Mucosa of descending colon (tissue), 3 donors: Measurements from ENCODE around the gene NRG3. TPM values are rescaled to one million over a fixed set of nuclear protein-coding genes. Genes with fewer than 3 reads are reported as not detected.

Experiments
- ATAC-seq: fragments of 200-7000 bp; cut with Tn5 transposase; one replicate; pipeline ENCODE4 v1.9.1; 2020; ENCODE audit warnings: mild to moderate bottlenecking, moderate library complexity
- DNase-seq, 3 donors: peaks; one replicate each; pipeline ENCODE4 v3.0.0-alpha.2; 2020
- H3K36me3 ChIP-seq: fragments of 200-600 bp; one replicate; pipeline ENCODE4 v1.8.0; 2021; ENCODE audit warnings: low read depth, mild to moderate bottlenecking
- H3K4me1 ChIP-seq: fragments of 200-600 bp; one replicate; pipeline ENCODE4 v1.8.0; 2021; ENCODE audit warnings: low read depth, mild to moderate bottlenecking
- H3K4me3 ChIP-seq: fragments of 200-600 bp; one replicate; pipeline ENCODE4 v1.8.0; 2021; ENCODE audit warnings: mild to moderate bottlenecking
- H3K9me3 ChIP-seq: fragments of 200-600 bp; one replicate; pipeline ENCODE4 v1.8.0; 2021; ENCODE audit warnings: mild to moderate bottlenecking
- CTCF ChIP-seq: fragments of 200-600 bp; IDR thresholded peaks from one replicate; pipeline ENCODE4 v1.8.0; 2022; ENCODE audit warnings: antibody characterized with exemption, mild to moderate bottlenecking
- intact Hi-C, 2 donors: fragments of 100-400 bp; cut with DNase I in 1 of 2; cut with micrococcal nuclease in 1 of 2; formaldehyde crosslinking; loops; one replicate each; pipeline versions ENCODE4 v1.11.0 to v1.11.1; 2022; cut with DNase I, micrococcal nuclease
- total RNA-seq, 3 donors: library from RNA; stranded (reverse); fragmentation: NEBNext Ultra II Directional in 2 of 3; extraction: Animal tissue kit (Norgen Biotek cat#: 25700) in 2 of 3; gene quantifications; one replicate each; pipeline versions ENCODE4 v1.2.1 to v1.2.4, GENCODE V29; 2021 to 2023
- donor health status: DM: no; HTN: no; CAD: no; lungs with moderate emphysema.
- donor health status: DM: no; HTN: no; CAD: no.
- donor health status: DM: no; HTN: yes; CAD: no.

NRG3 gene
- total RNA-seq, 3 donors from 2014 or later, result 0.12 to 0.73 (median 0.23) TPM

DNA sequence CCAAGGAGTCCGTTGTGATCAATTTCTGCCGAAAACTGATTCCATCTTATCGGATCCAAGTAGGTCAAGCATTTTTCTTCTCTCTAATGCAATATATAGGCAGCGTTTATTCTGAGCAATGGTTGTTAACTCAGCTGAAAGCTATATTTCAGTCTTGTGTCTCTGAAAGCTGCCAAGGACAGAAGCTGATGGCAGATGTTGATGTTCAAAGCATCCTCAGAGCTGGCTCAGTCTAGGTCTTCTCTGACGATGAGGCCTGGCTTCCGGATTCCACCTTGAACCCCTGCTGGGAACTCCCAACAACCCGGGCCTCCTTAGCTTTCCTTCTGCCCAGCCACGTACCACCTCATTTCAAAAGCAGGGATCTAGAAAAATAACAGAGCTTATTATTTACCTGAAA, 863.6 kb downstream of the NRG3 start:
- Histone ChIP-seq H3K36me3 (no peaks in the 10 kb centered on the region), H3K9me3 (no peaks in the 10 kb centered on the region), H3K4me3 (no peak overlapping the region), H3K4me1 (no peaks in the 10 kb centered on the region)
- no peak for TF ChIP-seq CTCF
- ATAC-seq (no peak), DNase-seq (no peak)
- intact Hi-C loops, result no loop called here

GRCh38 chr10:82742478-82742877, 867.5 kb downstream of the NRG3 start:
- intact Hi-C loops, result no loop called here
- no peak for ATAC-seq
- no peak for DNase-seq

GRCh38 chr10:82742898-82743297, 867.9 kb downstream of the NRG3 start:
- H3K9me3 ChIP-seq, result no peaks in the 10 kb centered on the region
- intact Hi-C loops, result no loop called here
- H3K4me3 ChIP-seq, result no peak overlapping the region
- DNase-seq (no peak), ATAC-seq (no peak)
- no peak for TF ChIP-seq CTCF
- no peaks in the 10 kb centered on the region for H3K4me1 ChIP-seq
- no peaks in the 10 kb centered on the region for H3K36me3 ChIP-seq

More at GRCh38 chr10:82742478-82742877, 867.5 kb downstream of the NRG3 start:
- H3K36me3 ChIP-seq, result no peaks in the 10 kb centered on the region
- no peaks in the 10 kb centered on the region for H3K9me3 ChIP-seq
- no peak for TF ChIP-seq CTCF
- no peak overlapping the region for H3K4me3 ChIP-seq
- no peaks in the 10 kb centered on the region for H3K4me1 ChIP-seq

GRCh38 chr10:82750538-82750937, 875.5 kb downstream of the NRG3 start:
- no peak for TF ChIP-seq CTCF
- no peaks in the 10 kb centered on the region for H3K9me3 ChIP-seq
- ATAC-seq, result no peak
- DNase-seq, result no peak
- H3K4me3 ChIP-seq, result no peak overlapping the region
- no peaks in the 10 kb centered on the region for H3K4me1 ChIP-seq
- intact Hi-C loops, result no loop called here
- H3K36me3 ChIP-seq, result no peaks in the 10 kb centered on the region

DNA sequence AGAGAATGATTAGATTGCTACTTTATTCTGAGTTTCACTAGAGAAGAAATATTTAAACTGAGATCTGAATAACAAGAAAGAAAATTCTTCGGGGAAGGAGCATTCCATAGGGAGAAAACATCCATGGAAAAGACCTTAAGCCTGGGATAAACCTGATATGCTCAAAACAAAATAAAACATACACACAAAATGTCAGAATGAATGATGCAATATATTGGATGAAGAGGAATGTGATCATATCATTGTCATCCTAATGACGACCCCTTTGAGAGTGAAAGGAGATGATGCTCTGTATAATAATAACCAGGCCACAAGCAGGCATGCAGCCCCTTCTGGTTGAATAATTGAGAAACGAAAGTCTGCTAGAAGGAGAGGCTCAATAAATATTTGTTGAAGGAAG, 882.4 kb downstream of the NRG3 start:
- Histone ChIP-seq H3K36me3 (no peaks in the 10 kb centered on the region), H3K9me3 (peaks cover 4% of the 10 kb centered on the region), H3K4me1 (no peaks in the 10 kb centered on the region), H3K4me3 (no peak overlapping the region)
- TF ChIP-seq CTCF, result no peak
- no peak for ATAC-seq
- intact Hi-C loops, result no loop called here
- DNase-seq, result no peak

DNA sequence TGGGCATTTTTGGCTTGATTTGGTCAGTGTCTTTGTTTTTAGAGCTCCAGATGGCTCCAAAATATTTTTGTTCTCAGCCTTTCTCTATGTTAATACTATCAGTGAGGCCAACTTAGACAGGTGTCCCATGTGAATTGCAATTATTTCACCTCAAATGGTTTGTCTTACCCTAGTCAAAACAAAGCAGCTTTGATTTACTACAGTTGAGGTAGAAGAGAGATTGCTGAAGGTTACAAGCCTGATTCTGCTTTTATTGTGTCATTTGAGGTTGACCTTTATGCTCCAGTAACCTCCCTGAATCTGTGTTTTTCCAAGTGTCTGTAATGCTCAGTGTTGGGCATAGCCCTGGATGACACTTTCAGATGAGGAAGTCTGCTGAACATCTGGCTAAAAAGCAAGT, 882.9 kb downstream of the NRG3 start:
- peaks cover 4% of the 10 kb centered on the region for H3K9me3 ChIP-seq
- no peaks in the 10 kb centered on the region for H3K36me3 ChIP-seq
- ATAC-seq, result no peak
- intact Hi-C loops, result no loop called here
- DNase-seq, result no peak
- H3K4me1 ChIP-seq, result no peaks in the 10 kb centered on the region
- no peak for TF ChIP-seq CTCF
- no peak overlapping the region for H3K4me3 ChIP-seq
